GM19328 (cell line): ENCODE data around the gene MMS22L.

Experiments used
- ATAC-seq: cut with Tn5 transposase; IDR thresholded peaks from one replicate; pipeline ENCODE4 v1.9.1; 2021; ENCODE audit warnings: mild to moderate bottlenecking, moderate library complexity; ENCODE audit not compliant: unreplicated experiment

The MMS22L gene

DNA sequence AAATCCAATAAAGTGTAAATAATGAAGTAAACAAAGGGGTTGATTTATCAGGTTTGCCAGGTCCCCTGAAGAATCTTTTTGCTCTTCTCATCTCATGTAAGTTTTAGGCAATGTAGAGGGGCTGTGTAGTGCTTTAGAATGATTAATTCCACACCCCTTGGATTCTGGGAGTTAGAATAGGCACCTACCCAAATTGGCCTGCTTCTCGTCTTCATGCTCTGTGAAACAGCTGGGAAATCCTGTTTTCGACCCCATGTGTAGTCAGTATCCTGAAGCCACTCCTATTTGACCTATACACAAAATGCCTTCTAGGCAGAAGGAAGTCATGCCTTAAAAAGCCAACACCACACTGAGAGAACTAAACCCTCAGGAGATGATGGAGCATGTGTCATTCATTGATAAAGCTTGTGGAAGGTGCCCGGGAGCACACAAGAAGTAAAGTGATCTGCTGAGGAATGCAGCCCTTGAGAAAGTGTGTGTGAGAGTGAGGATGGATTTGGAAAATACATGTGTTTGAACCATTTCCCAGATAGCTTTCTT lies 187.6 kb downstream of the MMS22L start:
- no peak for ATAC-seq

- no peak for ATAC-seq
These were observed 188.6 kb downstream of the MMS22L start for GRCh38 chr6:97094376-97094775.

DNA sequence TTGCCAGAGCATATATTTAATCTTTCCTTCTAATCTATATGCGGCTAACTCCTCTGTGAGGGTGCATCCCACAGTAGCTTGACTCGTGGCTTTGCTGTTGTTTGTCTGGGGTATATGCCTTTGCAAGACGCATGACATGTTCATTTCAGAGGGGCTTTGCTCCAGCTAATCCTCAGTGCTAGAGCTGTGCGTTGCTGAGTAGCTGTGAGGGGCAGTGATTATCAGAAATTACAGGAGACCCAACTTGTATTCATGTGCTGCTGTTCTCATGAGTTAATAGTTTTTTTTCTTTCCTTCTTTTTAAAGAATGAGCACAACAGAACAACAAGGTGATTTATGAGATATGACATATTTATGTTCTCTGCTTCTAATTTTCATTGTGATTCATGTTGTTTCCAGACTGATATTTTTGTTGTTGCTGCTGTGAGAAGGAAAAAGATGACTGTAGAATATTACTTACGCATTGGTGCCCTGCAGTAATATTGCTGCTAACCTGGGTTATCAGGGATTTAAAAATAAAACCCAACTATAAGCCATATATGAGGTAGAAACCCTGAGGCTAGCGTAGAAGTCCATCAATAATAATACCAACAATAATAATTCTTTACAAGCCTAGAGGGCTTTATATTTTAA lies 190.2 kb downstream of the MMS22L start:
- no peak for ATAC-seq
